Testis (tissue), 3 donors: ENCODE results near the gene LRRC45. TPM values are rescaled to one million over a fixed set of nuclear protein-coding genes. Genes with fewer than 3 reads are reported as not detected.
"Not testable (repeated sequence)": the region's sequence is repeated elsewhere in the genome, so short reads cannot be mapped to it uniquely, and the experiment has no call there.

ENCODE experiments used
- DNase-seq: peaks from one replicate; pipeline ENCODE4 v3.0.0-alpha.2; 2019
- H3K27ac ChIP-seq, 2 donors: fragments of 200-600 bp; sonication (generic); one replicate each; pipeline ENCODE4 v1.5.1; 2019
- H3K27me3 ChIP-seq: fragments of 200-600 bp; sonication (generic); one replicate; pipeline ENCODE4 v1.5.1; 2019
- H3K36me3 ChIP-seq: fragments of 200-600 bp; sonication (generic); one replicate; pipeline ENCODE4 v1.5.1; 2017; ENCODE audit warnings: low read depth; ENCODE audit errors: missing control alignments
- H3K4me1 ChIP-seq: fragments of 200-600 bp; sonication (generic); one replicate; pipeline ENCODE4 v1.5.1; 2019
- H3K4me3 ChIP-seq, 2 donors: fragments of 200-600 bp; sonication (generic); one replicate each; pipeline ENCODE4 v1.5.1; 2017 to 2019
- H3K9me3 ChIP-seq: fragments of 200-600 bp; sonication (generic); one replicate; pipeline ENCODE4 v1.5.1; 2017
- POLR2A ChIP-seq: fragments of 450-650 bp; IDR thresholded peaks from one replicate; pipeline ENCODE4 v1.6.1; 2017; ENCODE audit warnings: antibody characterized with exemption, mild to moderate bottlenecking, moderate library complexity
- WGBS, 2 donors: methylation state at CpG; one replicate each; pipeline ENCODE4 v1.1.5; 2018; 5-methylcytosine and 5-hydroxymethylcytosine counted together
- intact Hi-C: fragments of 100-400 bp; cut with DNase I; formaldehyde crosslinking; loops from one replicate; pipeline ENCODE4 v1.15.1; 2023; ENCODE audit warnings: low total_unique reads
- polyA plus RNA-seq: library from polyadenylated mRNA; stranded (reverse); fragments of 350-450 nt; fragmentation: Illumina TruSeq; extraction: RNeasy Lipid Tissue Mini Kit (QIAGEN cat#74804); gene quantifications from one replicate; pipeline ENCODE4 v1.2.3, GENCODE V29; 2014; ENCODE audit warnings: low read depth, low replicate concordance; ENCODE audit not compliant: insufficient read depth
- total RNA-seq, 2 donors: library from RNA; depleted of rRNA; stranded (reverse); fragments of >200 nt; gene quantifications; one replicate each; pipeline ENCODE4 v1.2.3, GENCODE V29; 2016
- TF ChIP-seq, protein P1 (sequence below), 3 experiments: fragments of 450-650 bp in 2 of 3; fragments of 200-600 bp in 1 of 3; sonication (generic) in 1 of 3; IDR thresholded peaks; one replicate each; pipeline ENCODE4 v1.5.1; 2016 to 2019; ENCODE audit warnings: antibody characterized with exemption in 3 of 3, mild to moderate bottlenecking in 2 of 3, moderate library complexity in 1 of 3

Gene LRRC45
- total and polyA plus RNA-seq, 3 donors from 2014 or later, result 5.7 to 12.8 (median 10.7) TPM

DNA sequence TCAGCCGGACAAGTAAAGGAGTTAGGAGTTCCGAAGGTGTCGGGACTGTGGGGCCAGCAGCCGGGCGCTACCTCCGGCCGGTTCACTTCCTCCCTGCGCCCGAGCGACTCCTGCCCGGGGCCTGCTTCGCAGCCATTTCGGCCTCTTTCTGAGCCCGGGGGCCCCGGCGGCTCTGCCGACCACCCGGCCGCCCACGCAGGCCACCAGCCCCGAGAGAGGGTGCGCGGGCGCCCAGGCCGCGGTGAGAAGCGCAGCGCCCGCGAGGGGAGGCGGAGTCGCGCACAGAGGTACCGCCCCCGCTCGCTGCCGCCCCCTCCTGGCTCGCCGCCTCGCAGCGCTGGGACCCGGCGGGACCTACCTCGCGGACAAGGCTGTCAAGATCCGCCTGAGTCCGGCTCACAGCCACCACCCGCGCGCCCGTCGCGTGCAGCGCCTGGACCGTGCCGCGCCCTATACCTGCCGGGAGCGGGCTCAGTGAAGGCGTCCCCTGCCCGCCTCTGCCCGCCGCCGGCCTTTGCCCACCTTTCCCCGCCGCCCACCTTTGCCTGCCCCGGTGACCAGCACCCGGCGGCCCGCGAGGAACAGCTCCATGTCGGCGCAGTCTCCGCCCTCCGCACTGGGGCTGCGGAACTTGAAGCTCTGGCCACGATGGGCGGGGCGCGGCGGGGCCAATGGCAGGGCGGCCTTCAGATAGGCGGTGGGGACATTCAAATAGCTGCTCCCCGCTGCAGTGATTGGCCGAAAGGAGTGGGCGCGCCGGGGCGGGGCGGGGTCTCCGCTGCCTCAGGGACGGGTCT lies 14.2 kb downstream of the LRRC45 start, which contains the start of gene DCXR:
TSS of gene DCXR (minus strand) at position 606 of the 797 bp plus-strand sequence. CDS start at position 591, 15 bp downstream.
- H3K27ac ChIP-seq, result peak within 1 kb of the TSS; percentile 89 to 97
- intact Hi-C loops, result loop anchor here (10.0 kb wide), 1 partner anchor 118 kb away; no protein-coding TSS in a partner anchor
- no peaks in the 10 kb centered on the region for H3K9me3 ChIP-seq
- H3K36me3 ChIP-seq, result no peaks in the 10 kb centered on the region
- H3K4me3 ChIP-seq, result peak within 1 kb of the TSS; percentile 63 to 73
- peaks cover 30% of the 10 kb centered on the region for H3K4me1 ChIP-seq
- DNase-seq, result peak; percentile 99
- 0 to 1% methylated on average over 9 to 68 of the region's 92 CpGs for WGBS, 2 donors
- no peaks in the 10 kb centered on the region for H3K27me3 ChIP-seq
- TF ChIP-seq, protein P1, sequence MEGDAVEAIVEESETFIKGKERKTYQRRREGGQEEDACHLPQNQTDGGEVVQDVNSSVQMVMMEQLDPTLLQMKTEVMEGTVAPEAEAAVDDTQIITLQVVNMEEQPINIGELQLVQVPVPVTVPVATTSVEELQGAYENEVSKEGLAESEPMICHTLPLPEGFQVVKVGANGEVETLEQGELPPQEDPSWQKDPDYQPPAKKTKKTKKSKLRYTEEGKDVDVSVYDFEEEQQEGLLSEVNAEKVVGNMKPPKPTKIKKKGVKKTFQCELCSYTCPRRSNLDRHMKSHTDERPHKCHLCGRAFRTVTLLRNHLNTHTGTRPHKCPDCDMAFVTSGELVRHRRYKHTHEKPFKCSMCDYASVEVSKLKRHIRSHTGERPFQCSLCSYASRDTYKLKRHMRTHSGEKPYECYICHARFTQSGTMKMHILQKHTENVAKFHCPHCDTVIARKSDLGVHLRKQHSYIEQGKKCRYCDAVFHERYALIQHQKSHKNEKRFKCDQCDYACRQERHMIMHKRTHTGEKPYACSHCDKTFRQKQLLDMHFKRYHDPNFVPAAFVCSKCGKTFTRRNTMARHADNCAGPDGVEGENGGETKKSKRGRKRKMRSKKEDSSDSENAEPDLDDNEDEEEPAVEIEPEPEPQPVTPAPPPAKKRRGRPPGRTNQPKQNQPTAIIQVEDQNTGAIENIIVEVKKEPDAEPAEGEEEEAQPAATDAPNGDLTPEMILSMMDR (IDR thresholded peaks at IDR 0.05), result peak; percentile 63 to 71 (median 67)
- TF ChIP-seq POLR2A, result peak; percentile 9

DNA sequence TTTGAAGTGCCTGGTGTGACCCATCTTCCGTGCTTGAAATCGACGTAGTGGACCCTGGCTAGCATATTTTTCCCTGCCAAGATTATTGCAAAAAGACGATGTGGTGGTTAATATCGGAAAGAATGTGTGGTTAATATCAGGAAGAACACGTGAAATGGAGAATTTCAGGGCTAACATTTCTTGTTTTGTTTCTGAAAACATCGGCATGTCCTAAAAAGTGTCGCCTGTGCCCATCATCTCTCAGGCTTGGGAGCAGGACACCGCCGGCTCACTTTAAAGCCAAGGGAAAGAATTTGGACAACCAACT lies 14.7 kb downstream of the LRRC45 start:
- Histone ChIP-seq H3K27me3 (no peaks in the 10 kb centered on the region), H3K4me3 (peak overlapping the region in 1 of 2 donors; percentile 73), H3K4me1 (peaks cover 27% of the 10 kb centered on the region), H3K27ac (peak overlapping the region; percentile 89 to 97), H3K36me3 (no peaks in the 10 kb centered on the region), H3K9me3 (no peaks in the 10 kb centered on the region)
- no peak for TF ChIP-seq POLR2A
- WGBS, 2 donors, result 6% methylated on average over 10 of the region's 10 CpGs
- DNase-seq, result no peak
- intact Hi-C loops, result loop anchor here (10.0 kb wide), 1 partner anchor 117 kb away; no protein-coding TSS in a partner anchor

DNA sequence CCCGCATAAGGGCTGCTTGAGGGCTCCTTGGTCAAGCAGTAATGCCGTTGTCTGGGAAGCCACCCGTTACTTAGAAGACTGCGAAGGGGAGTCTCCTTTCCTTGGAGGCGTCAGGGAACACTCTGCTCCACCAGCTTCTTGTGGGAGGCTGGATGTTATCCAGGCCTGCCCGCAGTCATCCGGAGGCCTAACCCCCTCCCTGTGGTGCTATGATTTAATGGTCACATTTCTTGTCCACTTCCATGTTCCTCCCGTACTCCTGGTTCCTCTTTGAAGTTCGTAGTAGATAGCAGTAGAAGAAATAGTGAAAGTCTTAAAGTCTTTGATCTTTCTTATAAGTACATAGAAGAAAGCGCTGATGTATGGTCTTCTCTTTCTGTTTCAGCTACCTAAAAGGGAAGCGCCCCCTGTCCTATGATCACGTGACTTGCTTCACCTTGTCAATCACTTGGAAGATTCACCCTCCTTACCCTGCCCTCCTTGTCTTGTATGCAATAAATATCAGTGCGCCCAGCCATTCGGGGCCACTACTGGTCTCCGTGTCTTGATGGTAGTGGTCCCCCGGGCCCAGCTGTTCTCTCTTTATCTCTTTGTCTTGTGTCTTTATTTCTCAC lies 15.8 kb downstream of the LRRC45 start:
- H3K27me3 ChIP-seq, H3K9me3 ChIP-seq, H3K4me3 ChIP-seq, H3K36me3 ChIP-seq: not testable (repeated sequence)
- intact Hi-C loops, result loop anchor here (10.0 kb wide), 1 partner anchor 116 kb away; no protein-coding TSS in a partner anchor
- H3K27ac ChIP-seq, result peak overlapping the region in 1 of 2 donors; percentile 47
- 38 to 54% methylated on average over 16 of the region's 16 CpGs for WGBS, 2 donors
- DNase-seq, result peak; percentile 76
- H3K4me1 ChIP-seq, result peaks cover 27% of the 10 kb centered on the region

DNA sequence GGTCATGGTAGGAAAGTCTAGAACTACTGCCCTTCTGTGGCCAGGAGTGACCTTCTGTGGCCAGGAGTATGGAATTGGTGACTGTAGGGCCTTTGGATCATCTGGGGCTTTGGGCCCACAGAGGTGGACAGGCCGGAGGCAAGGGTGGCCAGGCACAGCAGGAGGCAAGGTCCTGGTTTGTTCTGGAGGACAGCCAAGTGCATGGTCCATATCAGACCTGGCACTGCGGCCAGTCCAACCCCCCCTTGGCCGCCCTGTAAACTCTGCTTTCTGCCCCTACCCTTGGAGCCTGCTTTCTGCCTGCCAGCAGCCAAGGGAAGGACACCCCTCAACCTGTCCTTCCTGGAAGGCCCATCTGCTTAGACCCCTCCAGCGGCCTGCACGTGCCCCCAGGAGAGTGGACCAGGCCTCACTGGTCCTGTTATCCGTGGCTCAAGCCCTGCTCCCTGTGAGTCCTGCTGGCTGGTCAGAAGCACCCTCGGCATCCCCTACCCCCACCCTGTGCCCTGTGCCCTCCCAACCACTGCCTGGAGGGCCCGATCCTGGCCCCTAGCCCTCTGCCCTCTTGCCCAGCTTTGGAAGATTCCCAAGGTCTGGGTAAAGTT lies 16.7 kb downstream of the LRRC45 start:
- no peak for DNase-seq
- no peak overlapping the region for H3K27ac ChIP-seq
- H3K4me1 ChIP-seq, result peaks cover 27% of the 10 kb centered on the region
- H3K4me3 ChIP-seq, result no peak overlapping the region
- no peaks in the 10 kb centered on the region for H3K36me3 ChIP-seq
- H3K9me3 ChIP-seq, result no peaks in the 10 kb centered on the region
- no peaks in the 10 kb centered on the region for H3K27me3 ChIP-seq
- TF ChIP-seq, protein P1 (IDR thresholded peaks at IDR 0.05), result no peak
- TF ChIP-seq POLR2A, result no peak
- WGBS, 2 donors, result 85 to 93% methylated on average over 7 to 8 of the region's 8 CpGs
- intact Hi-C loops, result loop anchor here (10.0 kb wide), 1 partner anchor 115 kb away; no protein-coding TSS in a partner anchor

DNA sequence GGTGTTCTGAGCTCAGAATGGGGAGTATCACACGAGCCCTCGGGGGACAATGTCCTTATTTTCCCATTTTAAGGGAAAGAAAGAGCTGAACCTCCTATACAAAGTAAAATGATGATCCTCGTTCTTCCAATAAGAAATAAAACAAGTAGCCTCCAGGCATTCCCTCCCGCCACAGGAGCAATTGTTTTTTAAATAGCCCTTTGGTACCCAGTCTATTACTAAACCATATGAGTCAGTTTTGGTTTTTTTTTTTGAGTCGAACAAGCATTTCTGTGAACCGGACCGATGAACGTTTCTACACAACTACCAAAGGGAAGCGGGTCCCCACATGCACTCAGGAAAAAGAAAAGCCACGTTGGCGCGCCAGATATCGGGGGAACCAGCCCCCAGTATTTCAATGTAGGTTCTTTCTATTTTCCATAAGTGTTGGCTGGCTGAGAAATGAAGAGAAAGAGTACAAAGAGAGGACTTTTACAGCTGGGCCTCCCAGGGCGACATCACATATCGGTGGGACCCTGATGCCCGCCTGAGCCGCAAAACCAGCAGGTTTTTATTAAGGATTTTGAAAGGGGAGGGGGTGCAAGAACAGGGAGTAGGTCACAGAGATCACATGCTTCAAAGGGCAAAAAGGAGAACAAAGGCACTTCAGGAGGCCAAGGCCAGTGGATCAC lies 18.2 kb downstream of the LRRC45 start:
- H3K4me1 ChIP-seq, result peaks cover 26% of the 10 kb centered on the region
- H3K9me3 ChIP-seq, result no peaks in the 10 kb centered on the region
- H3K4me3 ChIP-seq, result no peak overlapping the region
- intact Hi-C loops, result no loop called here
- TF ChIP-seq, protein P1 (IDR thresholded peaks at IDR 0.05), result no peak
- TF ChIP-seq POLR2A, result no peak
- H3K36me3 ChIP-seq, result no peaks in the 10 kb centered on the region
- DNase-seq, result no peak
- H3K27ac ChIP-seq, result no peak overlapping the region
- WGBS, 2 donors, result 89 to 93% methylated on average over 17 of the region's 17 CpGs
- no peaks in the 10 kb centered on the region for H3K27me3 ChIP-seq
